GM23338 (cell line): Measurements from ENCODE around the gene ZNF438. TPM values are rescaled to one million over a fixed set of nuclear protein-coding genes. Genes with fewer than 3 reads are reported as not detected.

Source experiments
- ATAC-seq: fragments of 200-7000 bp; cut with Tn5 transposase; 3 replicates; pipeline ENCODE4 v1.9.1; 2020
- DNase-seq: peaks from one replicate; pipeline ENCODE4 v3.0.0-alpha.2; 2015; ENCODE audit warnings: low spot score
- H2AFZ ChIP-seq: fragments of 200-600 bp; sonication (generic); 2 replicates; pipeline ENCODE4 v1.8.0; 2016; ENCODE audit warnings: antibody characterized with exemption, mild to moderate bottlenecking, moderate library complexity
- H3F3A ChIP-seq: fragments of 200-600 bp; sonication (generic); replicated peaks from 2 replicates; pipeline ENCODE4 v1.8.0; 2017; ENCODE audit warnings: antibody characterized with exemption, mixed run types, low read depth
- H3K27ac ChIP-seq: fragments of 200-600 bp; sonication (generic); 2 replicates; pipeline ENCODE4 v1.6.1; 2016; ENCODE audit warnings: low read depth
- H3K27me3 ChIP-seq: fragments of 200-600 bp; sonication (generic); 2 replicates; pipeline ENCODE4 v1.8.0; 2016; ENCODE audit warnings: mild to moderate bottlenecking, mixed run types, moderate library complexity; ENCODE audit not compliant: insufficient read depth
- H3K36me3 ChIP-seq: fragments of 200-600 bp; sonication (generic); 2 replicates; pipeline ENCODE4 v1.8.0; 2016; ENCODE audit warnings: mild to moderate bottlenecking; ENCODE audit not compliant: insufficient read depth
- H3K4me1 ChIP-seq: fragments of 200-600 bp; sonication (generic); 2 replicates; pipeline ENCODE4 v1.8.0; 2016; ENCODE audit warnings: mild to moderate bottlenecking, moderate library complexity; ENCODE audit not compliant: insufficient read depth
- H3K4me2 ChIP-seq: fragments of 200-600 bp; sonication (generic); 2 replicates; pipeline ENCODE4 v1.7.1; 2017; ENCODE audit warnings: mixed run types
- H3K4me3 ChIP-seq: fragments of 200-600 bp; sonication (generic); 2 replicates; pipeline ENCODE4 v1.6.1; 2016; ENCODE audit warnings: mixed run types
- H3K79me2 ChIP-seq: fragments of 200-600 bp; sonication (generic); replicated peaks from 2 replicates; pipeline ENCODE4 v1.8.0; 2017; ENCODE audit warnings: mild to moderate bottlenecking; ENCODE audit not compliant: insufficient read depth
- H3K9me2 ChIP-seq: fragments of 200-600 bp; sonication (generic); 2 replicates; pipeline ENCODE4 v1.8.0; 2017; ENCODE audit not compliant: insufficient read depth
- H4K20me1 ChIP-seq: fragments of 200-600 bp; sonication (generic); replicated peaks from 2 replicates; pipeline ENCODE4 v1.8.0; 2017; ENCODE audit warnings: mild to moderate bottlenecking; ENCODE audit not compliant: insufficient read depth
- H3K27ac Mint-ChIP-seq: 2 replicates; pipeline ENCODE4 v1.8.0; 2020; ENCODE audit warnings: inconsistent platforms, mild to moderate bottlenecking, moderate library complexity, mixed read lengths
- H3K27me3 Mint-ChIP-seq: 3 replicates; pipeline ENCODE4 v1.8.0; 2022; ENCODE audit warnings: low read depth, mild to moderate bottlenecking, moderate library complexity, mixed read lengths, inconsistent platforms; ENCODE audit not compliant: insufficient read depth, poor library complexity
- H3K36me3 Mint-ChIP-seq: 3 replicates; pipeline ENCODE4 v1.8.0; 2021; ENCODE audit warnings: low read depth, mild to moderate bottlenecking, inconsistent platforms, moderate library complexity, mixed read lengths
- H3K4me1 Mint-ChIP-seq: 3 replicates; pipeline ENCODE4 v1.8.0; 2020; ENCODE audit warnings: mild to moderate bottlenecking, inconsistent platforms, mixed read lengths
- H3K4me3 Mint-ChIP-seq: 3 replicates; pipeline ENCODE4 v1.8.0; 2021; ENCODE audit warnings: moderate library complexity, mild to moderate bottlenecking, inconsistent platforms, mixed read lengths
- H3K9me3 Mint-ChIP-seq: 3 replicates; pipeline ENCODE4 v1.8.0; 2020; ENCODE audit warnings: moderate library complexity, mild to moderate bottlenecking, inconsistent platforms, mixed read lengths
- CREB1 ChIP-seq: fragments of 250-450 bp; sonication (Bioruptor Pico); IDR thresholded peaks from 2 replicates; pipeline ENCODE4 v1.5.0; 2020; ENCODE audit warnings: low read depth, mild to moderate bottlenecking, moderate library complexity
- ETS1 ChIP-seq: IDR thresholded peaks from 2 replicates; pipeline ENCODE4 v1.6.1; 2016; ENCODE audit warnings: antibody characterized with exemption
- EZH2 ChIP-seq: fragments of 200-600 bp; sonication (generic); IDR thresholded peaks from one replicate; pipeline ENCODE4 v1.8.0; 2017; ENCODE audit warnings: antibody characterized with exemption, mild to moderate bottlenecking, low read depth; ENCODE audit not compliant: unreplicated experiment
- EZH2phosphoT487 ChIP-seq: fragments of 200-600 bp; sonication (generic); IDR thresholded peaks from one replicate; pipeline ENCODE4 v1.8.1; 2018; ENCODE audit warnings: antibody characterized with exemption; ENCODE audit not compliant: unreplicated experiment
- JUNB ChIP-seq: IDR thresholded peaks from one replicate; pipeline ENCODE4 v1.6.1; 2016; ENCODE audit warnings: antibody characterized with exemption; ENCODE audit not compliant: unreplicated experiment
- NANOG ChIP-seq: IDR thresholded peaks from 2 replicates; pipeline ENCODE4 v1.6.1; 2016; ENCODE audit warnings: antibody characterized with exemption, borderline replicate concordance
- POLR2AphosphoS5 ChIP-seq: IDR thresholded peaks from 2 replicates; pipeline ENCODE4 v1.6.1; 2016; ENCODE audit warnings: antibody characterized with exemption, low read depth
- STAT1 ChIP-seq: IDR thresholded peaks from one replicate; pipeline ENCODE4 v1.6.1; 2016; ENCODE audit warnings: antibody characterized with exemption; ENCODE audit not compliant: unreplicated experiment
- ZNF114 ChIP-seq: fragments of 250-450 bp; sonication (Bioruptor Pico); IDR thresholded peaks from 2 replicates; pipeline ENCODE4 v1.5.0; 2020; ENCODE audit warnings: mild to moderate bottlenecking, moderate library complexity
- ZNF331 ChIP-seq: fragments of 250-450 bp; sonication (Bioruptor Pico); IDR thresholded peaks from 2 replicates; pipeline ENCODE4 v1.5.0; 2020; ENCODE audit warnings: low read depth, mild to moderate bottlenecking, moderate library complexity
- polyA plus RNA-seq: library from polyadenylated mRNA; unstranded; fragments of >200 nt; fragmentation: Nextera tagmentation; extraction: Ambion mirVana; gene quantifications from 2 replicates; pipeline ENCODE4 v1.2.1, GENCODE V29; 2016
- total RNA-seq: library from RNA; depleted of rRNA; stranded (reverse); fragments of >200 nt; shearing (Covaris generic); gene quantifications from 2 replicates; pipeline ENCODE4 v1.2.3, GENCODE V29; 2014
- TF ChIP-seq, protein P1 (sequence below), 2 experiments: fragments of 200-600 bp in 1 of 2; sonication (generic) in 1 of 2; conservative IDR thresholded peaks; 2 replicates each; pipeline versions ENCODE4 v1.5.1 to v1.6.1; 2016 to 2017; ENCODE audit warnings: antibody characterized with exemption in 2 of 2, low read depth in 2 of 2, mild to moderate bottlenecking in 2 of 2, moderate library complexity in 1 of 2
- TF ChIP-seq, protein P2 (sequence below): fragments of 250-450 bp; sonication (Bioruptor Pico); IDR thresholded peaks from 2 replicates; pipeline ENCODE4 v1.5.0; 2020; ENCODE audit warnings: mild to moderate bottlenecking, moderate library complexity
- TF ChIP-seq, protein P3 (sequence below): IDR thresholded peaks from one replicate; pipeline ENCODE4 v1.6.1; 2018; ENCODE audit warnings: antibody characterized with exemption; ENCODE audit not compliant: unreplicated experiment

The ZNF438 gene
- total and polyA plus RNA-seq, 2 experiments from 2014 or later: 0.91 to 0.94 TPM

DNA sequence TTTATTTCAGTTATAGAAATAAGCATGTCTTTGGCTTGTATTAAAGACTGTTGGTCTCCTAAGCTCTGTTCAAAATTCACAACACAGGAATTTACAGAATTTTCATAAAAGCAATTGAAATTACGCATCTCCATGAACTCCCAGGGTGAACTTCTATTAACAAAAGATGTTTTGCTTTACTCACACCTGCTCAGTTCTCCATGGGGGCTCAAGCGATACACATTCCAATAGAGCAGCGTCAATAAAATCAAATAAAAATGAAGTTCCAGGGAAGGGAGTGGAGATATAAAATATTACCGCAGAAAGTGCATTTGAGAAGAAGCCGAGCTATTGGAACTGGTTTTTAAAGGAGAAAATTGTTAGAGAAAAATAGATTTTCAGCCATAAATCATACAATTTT lies 41.5 kb upstream of the ZNF438 start:
- peaks cover 6% of the 10 kb centered on the region for H3K27me3 Mint-ChIP-seq
- no peak for TF ChIP-seq STAT1
- TF ChIP-seq, protein P1, sequence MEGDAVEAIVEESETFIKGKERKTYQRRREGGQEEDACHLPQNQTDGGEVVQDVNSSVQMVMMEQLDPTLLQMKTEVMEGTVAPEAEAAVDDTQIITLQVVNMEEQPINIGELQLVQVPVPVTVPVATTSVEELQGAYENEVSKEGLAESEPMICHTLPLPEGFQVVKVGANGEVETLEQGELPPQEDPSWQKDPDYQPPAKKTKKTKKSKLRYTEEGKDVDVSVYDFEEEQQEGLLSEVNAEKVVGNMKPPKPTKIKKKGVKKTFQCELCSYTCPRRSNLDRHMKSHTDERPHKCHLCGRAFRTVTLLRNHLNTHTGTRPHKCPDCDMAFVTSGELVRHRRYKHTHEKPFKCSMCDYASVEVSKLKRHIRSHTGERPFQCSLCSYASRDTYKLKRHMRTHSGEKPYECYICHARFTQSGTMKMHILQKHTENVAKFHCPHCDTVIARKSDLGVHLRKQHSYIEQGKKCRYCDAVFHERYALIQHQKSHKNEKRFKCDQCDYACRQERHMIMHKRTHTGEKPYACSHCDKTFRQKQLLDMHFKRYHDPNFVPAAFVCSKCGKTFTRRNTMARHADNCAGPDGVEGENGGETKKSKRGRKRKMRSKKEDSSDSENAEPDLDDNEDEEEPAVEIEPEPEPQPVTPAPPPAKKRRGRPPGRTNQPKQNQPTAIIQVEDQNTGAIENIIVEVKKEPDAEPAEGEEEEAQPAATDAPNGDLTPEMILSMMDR (conservative IDR thresholded peaks at IDR 0.05; ENCODE audit: low read depth in 2 of 2): no peak
- no peak for TF ChIP-seq JUNB
- no peak for TF ChIP-seq NANOG
- no peak for TF ChIP-seq EZH2phosphoT487
- no peak for TF ChIP-seq EZH2
- TF ChIP-seq, protein P2, sequence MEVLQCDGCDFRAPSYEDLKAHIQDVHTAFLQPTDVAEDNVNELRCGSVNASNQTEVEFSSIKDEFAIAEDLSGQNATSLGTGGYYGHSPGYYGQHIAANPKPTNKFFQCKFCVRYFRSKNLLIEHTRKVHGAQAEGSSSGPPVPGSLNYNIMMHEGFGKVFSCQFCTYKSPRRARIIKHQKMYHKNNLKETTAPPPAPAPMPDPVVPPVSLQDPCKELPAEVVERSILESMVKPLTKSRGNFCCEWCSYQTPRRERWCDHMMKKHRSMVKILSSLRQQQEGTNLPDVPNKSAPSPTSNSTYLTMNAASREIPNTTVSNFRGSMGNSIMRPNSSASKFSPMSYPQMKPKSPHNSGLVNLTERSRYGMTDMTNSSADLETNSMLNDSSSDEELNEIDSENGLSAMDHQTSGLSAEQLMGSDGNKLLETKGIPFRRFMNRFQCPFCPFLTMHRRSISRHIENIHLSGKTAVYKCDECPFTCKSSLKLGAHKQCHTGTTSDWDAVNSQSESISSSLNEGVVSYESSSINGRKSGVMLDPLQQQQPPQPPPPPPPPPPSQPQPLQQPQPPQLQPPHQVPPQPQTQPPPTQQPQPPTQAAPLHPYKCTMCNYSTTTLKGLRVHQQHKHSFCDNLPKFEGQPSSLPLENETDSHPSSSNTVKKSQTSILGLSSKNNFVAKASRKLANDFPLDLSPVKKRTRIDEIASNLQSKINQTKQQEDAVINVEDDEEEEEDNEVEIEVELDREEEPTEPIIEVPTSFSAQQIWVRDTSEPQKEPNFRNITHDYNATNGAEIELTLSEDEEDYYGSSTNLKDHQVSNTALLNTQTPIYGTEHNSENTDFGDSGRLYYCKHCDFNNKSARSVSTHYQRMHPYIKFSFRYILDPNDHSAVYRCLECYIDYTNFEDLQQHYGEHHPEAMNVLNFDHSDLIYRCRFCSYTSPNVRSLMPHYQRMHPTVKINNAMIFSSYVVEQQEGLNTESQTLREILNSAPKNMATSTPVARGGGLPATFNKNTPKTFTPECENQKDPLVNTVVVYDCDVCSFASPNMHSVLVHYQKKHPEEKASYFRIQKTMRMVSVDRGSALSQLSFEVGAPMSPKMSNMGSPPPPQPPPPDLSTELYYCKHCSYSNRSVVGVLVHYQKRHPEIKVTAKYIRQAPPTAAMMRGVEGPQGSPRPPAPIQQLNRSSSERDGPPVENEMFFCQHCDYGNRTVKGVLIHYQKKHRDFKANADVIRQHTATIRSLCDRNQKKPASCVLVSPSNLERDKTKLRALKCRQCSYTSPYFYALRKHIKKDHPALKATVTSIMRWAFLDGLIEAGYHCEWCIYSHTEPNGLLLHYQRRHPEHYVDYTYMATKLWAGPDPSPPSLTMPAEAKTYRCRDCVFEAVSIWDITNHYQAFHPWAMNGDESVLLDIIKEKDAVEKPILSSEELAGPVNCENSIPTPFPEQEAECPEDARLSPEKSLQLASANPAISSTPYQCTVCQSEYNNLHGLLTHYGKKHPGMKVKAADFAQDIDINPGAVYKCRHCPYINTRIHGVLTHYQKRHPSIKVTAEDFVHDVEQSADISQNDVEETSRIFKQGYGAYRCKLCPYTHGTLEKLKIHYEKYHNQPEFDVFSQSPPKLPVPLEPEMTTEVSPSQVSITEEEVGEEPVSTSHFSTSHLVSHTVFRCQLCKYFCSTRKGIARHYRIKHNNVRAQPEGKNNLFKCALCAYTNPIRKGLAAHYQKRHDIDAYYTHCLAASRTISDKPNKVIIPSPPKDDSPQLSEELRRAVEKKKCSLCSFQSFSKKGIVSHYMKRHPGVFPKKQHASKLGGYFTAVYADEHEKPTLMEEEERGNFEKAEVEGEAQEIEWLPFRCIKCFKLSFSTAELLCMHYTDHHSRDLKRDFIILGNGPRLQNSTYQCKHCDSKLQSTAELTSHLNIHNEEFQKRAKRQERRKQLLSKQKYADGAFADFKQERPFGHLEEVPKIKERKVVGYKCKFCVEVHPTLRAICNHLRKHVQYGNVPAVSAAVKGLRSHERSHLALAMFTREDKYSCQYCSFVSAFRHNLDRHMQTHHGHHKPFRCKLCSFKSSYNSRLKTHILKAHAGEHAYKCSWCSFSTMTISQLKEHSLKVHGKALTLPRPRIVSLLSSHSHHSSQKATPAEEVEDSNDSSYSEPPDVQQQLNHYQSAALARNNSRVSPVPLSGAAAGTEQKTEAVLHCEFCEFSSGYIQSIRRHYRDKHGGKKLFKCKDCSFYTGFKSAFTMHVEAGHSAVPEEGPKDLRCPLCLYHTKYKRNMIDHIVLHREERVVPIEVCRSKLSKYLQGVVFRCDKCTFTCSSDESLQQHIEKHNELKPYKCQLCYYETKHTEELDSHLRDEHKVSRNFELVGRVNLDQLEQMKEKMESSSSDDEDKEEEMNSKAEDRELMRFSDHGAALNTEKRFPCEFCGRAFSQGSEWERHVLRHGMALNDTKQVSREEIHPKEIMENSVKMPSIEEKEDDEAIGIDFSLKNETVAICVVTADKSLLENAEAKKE (CRISPR knock-in tag): no peak
- TF ChIP-seq ZNF331 (CRISPR knock-in tag): no peak
- TF ChIP-seq CREB1 (CRISPR knock-in tag): no peak
- no peak for TF ChIP-seq POLR2AphosphoS5
- TF ChIP-seq, protein P3, sequence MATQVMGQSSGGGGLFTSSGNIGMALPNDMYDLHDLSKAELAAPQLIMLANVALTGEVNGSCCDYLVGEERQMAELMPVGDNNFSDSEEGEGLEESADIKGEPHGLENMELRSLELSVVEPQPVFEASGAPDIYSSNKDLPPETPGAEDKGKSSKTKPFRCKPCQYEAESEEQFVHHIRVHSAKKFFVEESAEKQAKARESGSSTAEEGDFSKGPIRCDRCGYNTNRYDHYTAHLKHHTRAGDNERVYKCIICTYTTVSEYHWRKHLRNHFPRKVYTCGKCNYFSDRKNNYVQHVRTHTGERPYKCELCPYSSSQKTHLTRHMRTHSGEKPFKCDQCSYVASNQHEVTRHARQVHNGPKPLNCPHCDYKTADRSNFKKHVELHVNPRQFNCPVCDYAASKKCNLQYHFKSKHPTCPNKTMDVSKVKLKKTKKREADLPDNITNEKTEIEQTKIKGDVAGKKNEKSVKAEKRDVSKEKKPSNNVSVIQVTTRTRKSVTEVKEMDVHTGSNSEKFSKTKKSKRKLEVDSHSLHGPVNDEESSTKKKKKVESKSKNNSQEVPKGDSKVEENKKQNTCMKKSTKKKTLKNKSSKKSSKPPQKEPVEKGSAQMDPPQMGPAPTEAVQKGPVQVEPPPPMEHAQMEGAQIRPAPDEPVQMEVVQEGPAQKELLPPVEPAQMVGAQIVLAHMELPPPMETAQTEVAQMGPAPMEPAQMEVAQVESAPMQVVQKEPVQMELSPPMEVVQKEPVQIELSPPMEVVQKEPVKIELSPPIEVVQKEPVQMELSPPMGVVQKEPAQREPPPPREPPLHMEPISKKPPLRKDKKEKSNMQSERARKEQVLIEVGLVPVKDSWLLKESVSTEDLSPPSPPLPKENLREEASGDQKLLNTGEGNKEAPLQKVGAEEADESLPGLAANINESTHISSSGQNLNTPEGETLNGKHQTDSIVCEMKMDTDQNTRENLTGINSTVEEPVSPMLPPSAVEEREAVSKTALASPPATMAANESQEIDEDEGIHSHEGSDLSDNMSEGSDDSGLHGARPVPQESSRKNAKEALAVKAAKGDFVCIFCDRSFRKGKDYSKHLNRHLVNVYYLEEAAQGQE: no peak
- no peak for TF ChIP-seq ZNF114 (CRISPR knock-in tag)
- TF ChIP-seq ETS1: no peak
- H3K27ac Mint-ChIP-seq: no peak overlapping the region; the same call in 1 of the 2 replicates
- Histone ChIP-seq H2AFZ (no peak overlapping the region), H3K27me3 (no peaks in the 10 kb centered on the region), H3K9me2 (peaks cover 15% of the 10 kb centered on the region; the same call in 1 of the 2 replicates), H3K36me3 (no peaks in the 10 kb centered on the region), H3K4me2 (peak overlapping the region; percentile 18), H3F3A (no peaks in the 10 kb centered on the region), H3K27ac (peak overlapping the region; percentile 6; the same call in 1 of the 2 replicates), H3K4me3 (no peak overlapping the region), H4K20me1 (no peaks in the 10 kb centered on the region), H3K4me1 (peaks cover 27% of the 10 kb centered on the region), H3K79me2 (no peaks in the 10 kb centered on the region)
- H3K36me3 Mint-ChIP-seq: no peaks in the 10 kb centered on the region
- H3K9me3 Mint-ChIP-seq: peaks cover 2% of the 10 kb centered on the region; the same call in 1 of the 3 replicates
- H3K4me3 Mint-ChIP-seq: no peak overlapping the region; the same call in 2 of the 3 replicates
- peak; percentile 40 for DNase-seq
- peak; percentile 49 for ATAC-seq
- H3K4me1 Mint-ChIP-seq: peaks cover 33% of the 10 kb centered on the region
